HL-60 (cell line): ENCODE data around the gene LGALSL.

Experiments
- DNase-seq, 2 experiments: peaks; one replicate each; pipeline ENCODE4 v3.0.0-alpha.2; 2010 to 2020; ENCODE audit warnings: low read depth in 1 of 2, low spot score in 1 of 2
- H3K27ac ChIP-seq: fragments of 250-450 bp; sonication (Bioruptor Pico); replicated peaks from 2 replicates; pipeline ENCODE4 v1.5.1; 2020; ENCODE audit warnings: mild to moderate bottlenecking, moderate library complexity
- H3K27me3 ChIP-seq: fragments of 250-450 bp; sonication (Bioruptor Pico); 2 replicates; pipeline ENCODE4 v1.5.1; 2021; ENCODE audit warnings: mild to moderate bottlenecking, moderate library complexity; ENCODE audit not compliant: insufficient read depth, poor library complexity, severe bottlenecking
- H3K4me3 ChIP-seq: replicated peaks from 2 replicates; pipeline ENCODE4 v1.5.1; 2011; ENCODE audit warnings: mild to moderate bottlenecking, control low read depth, low read length; ENCODE audit not compliant: insufficient read depth
- CTCF ChIP-seq: IDR thresholded peaks from one replicate; pipeline ENCODE4 v1.5.1; 2011; ENCODE audit warnings: low read length, control low read depth, inconsistent platforms; ENCODE audit not compliant: insufficient read depth
- GABPA ChIP-seq: IDR thresholded peaks from 2 replicates; pipeline ENCODE4 v1.6.1; 2012; ENCODE audit warnings: low read depth
- POLR2AphosphoS5 ChIP-seq: IDR thresholded peaks from 2 replicates; pipeline ENCODE4 v1.6.1; 2012; ENCODE audit warnings: low read depth
- REST ChIP-seq: IDR thresholded peaks from 2 replicates; pipeline ENCODE4 v1.6.1; 2012; ENCODE audit warnings: low read depth; ENCODE audit not compliant: insufficient replicate concordance
- SPI1 ChIP-seq: IDR thresholded peaks from 2 replicates; pipeline ENCODE4 v1.6.1; 2012; ENCODE audit warnings: low read depth, mild to moderate bottlenecking, borderline replicate concordance

The LGALSL gene

GRCh38 chr2:64448041-64448426, 5.9 kb upstream of the LGALSL start:
- no peak for TF ChIP-seq REST
- TF ChIP-seq CTCF = no peak
- TF ChIP-seq GABPA = no peak
- no peak for TF ChIP-seq POLR2AphosphoS5
- Histone ChIP-seq H3K4me3 (no peak overlapping the region), H3K27ac (no peak overlapping the region), H3K27me3 (no peaks in the 10 kb centered on the region)
- no peak for DNase-seq

- Histone ChIP-seq H3K27me3 (no peaks in the 10 kb centered on the region), H3K4me3 (no peak overlapping the region), H3K27ac (no peak overlapping the region)
- TF ChIP-seq POLR2AphosphoS5 (no peak), CTCF (no peak), SPI1 (no peak), GABPA (no peak), REST (no peak)
- no peak for DNase-seq
Measured at GRCh38 chr2:64451051-64451450, 2.9 kb upstream of the LGALSL start.

GRCh38 chr2:64454386-64455332, 697 bp downstream of the LGALSL start:
- no peak overlapping the region for H3K27ac ChIP-seq
- peak; percentile 8 to 18 for DNase-seq
- TF ChIP-seq REST (no peak), POLR2AphosphoS5 (no peak)
- peak overlapping the region; percentile 69 for H3K4me3 ChIP-seq
- no peaks in the 10 kb centered on the region for H3K27me3 ChIP-seq
